Cortex of kidney (tissue), 1 donor: ENCODE measurements around the gene MUC20.

ENCODE experiments used
- DNase-seq: peaks from one replicate; lab custom pipeline; 2025; lab: John Stamatoyannopoulos, UW

Gene MUC20

DNA sequence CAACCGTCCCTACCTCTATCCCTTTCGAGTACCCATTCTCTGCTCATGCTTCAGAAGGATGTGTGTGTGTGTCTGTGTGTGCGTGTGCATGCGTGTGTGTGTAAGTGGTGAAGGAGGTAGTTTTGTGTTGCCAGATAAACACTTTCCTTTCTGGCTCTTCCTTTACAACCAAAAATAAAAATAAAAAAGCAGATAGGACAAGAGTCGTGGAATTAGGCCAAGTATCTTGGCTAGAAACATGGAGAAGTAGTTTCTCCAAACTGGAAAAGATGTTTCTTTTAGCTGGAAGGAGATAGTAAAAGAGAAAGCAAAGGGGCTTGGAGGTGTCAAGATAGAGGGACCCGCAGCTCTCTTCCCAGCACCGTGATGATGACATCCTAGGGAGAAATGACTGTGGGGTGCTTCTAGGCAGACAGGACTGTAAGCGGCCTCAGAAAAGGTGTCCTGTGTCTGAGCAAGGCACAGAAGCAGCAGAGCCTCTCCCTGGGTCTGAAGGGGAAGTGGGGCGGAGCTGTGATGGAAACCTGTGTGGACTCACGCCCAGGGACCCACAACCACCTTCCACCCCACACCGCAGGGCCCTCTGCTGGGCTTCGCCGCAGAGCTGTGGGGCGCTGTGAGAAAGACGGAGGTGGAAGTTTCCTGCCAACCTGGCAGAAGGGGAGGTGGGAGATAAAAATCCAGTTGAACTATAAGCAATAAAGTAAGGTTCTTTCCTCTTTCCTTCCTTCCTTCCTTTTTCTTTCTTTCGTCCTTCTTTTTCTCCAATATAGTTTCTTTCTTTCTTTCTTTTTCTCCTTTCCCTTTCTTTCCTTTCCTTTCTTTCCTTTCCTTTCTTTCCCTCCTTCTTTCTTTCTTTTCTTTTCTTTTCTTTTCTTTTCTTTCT lies 35.3 kb downstream of the MUC20 start:
- no peak for DNase-seq

DNA sequence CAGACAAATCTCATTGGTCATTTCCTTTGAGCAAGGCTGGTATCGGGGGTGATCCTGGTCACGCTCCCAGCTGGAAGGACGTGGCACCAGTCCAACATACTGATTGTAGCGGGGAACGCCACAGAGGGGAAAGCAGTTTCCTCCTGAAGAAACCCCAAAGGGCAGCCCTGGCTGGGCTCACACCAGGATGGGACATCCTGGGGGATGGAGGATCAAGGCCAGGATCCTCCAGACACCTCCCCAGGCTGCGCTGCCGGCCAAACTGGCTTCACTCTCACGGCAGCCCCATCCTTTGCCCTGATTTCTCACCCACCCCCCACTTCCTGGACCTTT lies 36.6 kb downstream of the MUC20 start:
- DNase-seq, result no peak

DNA sequence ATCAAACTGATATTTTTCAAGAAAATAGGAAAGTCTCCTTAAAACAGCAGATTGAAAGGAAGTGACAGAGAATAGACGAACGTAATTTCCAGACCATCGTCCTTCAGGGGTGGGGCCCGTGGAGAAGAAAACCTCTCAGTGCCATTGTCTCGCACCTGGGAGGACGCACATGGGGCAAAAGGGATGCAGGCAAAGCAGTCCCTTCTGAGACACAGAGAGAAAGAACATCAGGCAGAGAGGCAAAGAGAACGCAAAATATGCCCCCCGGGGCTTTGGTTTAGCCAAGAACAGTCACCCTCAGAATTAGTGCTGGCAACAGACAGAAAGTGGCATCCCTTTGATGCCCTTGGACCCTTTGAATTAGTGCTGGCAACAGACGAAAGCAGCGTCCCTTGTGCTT lies 37.0 kb downstream of the MUC20 start:
- no peak for DNase-seq

DNA sequence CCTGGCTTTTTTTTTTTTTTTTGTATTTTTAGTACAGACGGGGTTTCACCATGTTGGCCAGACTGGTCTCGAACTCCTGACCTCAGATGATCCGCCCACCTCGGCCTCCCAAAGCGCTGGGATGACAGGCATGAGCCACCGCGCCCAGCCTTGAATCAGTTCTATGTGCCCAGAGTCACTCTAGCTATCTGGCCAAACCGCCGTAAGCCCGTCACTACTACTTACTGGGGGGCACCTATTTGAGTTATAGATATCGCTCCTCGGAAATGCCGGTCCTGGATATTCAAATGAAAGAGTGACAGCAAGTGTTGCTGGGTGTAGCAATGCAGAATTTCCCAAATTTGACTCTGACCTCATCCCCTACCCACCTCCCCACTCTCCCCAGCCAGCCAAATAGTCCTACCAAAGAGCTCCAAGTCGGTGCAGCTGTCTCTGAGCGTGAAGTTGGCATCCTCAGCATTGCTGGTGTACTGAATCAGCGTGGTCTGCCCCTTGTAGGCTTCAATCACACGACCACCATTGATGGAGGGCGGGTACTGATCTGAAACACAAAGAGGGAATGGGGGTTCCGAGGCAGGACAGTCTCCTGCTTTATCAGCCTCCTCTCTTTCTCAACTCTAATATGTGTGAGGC lies 38.1 kb downstream of the MUC20 start:
- DNase-seq, result no peak

DNA sequence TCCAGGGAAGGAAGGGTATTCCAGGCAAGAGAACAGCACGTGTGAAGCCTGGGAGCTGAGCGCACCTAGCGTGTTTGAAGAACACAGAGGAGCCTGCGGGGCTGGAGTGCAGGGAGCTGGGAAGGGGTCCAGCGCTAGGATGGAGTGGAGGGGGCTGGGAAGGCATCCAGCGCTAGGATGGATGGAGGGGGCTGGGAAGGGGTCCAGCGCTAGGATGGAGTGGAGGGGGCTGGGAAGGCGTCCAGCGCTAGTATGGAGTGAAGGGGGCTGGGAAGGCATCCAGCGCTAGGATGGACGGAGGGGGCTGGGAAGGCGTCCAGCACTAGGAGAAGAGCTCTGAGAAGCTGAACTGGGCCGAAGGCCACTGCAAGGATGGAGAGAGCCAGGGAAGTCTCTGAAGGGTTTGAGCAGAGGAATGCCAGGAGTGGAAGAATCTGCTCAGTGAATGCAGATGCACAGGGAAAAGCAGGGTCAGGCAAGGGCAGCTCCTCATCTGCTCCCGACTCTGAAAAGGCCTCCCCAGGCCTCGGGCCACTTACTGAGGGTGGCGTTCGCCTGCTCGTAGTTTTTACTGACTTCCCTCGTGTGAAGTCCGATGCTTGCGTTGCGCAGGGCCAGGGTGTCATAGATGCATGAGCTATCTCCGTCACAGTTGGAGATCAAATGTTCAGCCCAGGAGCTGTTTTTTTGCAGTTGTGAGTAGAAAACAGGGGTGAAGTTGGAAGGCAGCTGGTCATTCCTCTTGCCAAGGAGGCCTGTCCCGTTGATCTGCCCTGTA lies 39.8 kb downstream of the MUC20 start:
- DNase-seq, result no peak

DNA sequence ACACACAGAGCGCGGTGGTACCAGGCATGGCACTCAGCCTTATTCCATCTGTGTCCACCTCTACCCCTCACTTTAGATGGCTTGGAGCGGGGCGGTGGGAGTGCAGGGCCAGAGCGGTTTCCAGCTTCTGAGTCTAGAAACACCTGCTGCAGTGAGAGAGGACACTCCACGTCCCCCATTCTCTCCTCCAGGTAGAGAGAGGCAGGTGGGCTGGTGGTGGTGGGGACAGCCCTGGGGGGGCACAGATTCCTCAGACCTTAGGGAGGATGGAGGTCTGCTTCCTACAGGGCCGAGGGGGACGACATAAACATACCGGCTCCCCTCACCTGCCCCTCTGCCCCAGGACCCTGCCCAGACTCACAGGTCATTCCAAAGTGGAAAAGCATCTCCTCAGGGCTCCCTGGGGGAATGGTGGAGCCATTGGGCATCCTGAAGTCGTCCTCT lies 40.4 kb downstream of the MUC20 start:
- no peak for DNase-seq

DNA sequence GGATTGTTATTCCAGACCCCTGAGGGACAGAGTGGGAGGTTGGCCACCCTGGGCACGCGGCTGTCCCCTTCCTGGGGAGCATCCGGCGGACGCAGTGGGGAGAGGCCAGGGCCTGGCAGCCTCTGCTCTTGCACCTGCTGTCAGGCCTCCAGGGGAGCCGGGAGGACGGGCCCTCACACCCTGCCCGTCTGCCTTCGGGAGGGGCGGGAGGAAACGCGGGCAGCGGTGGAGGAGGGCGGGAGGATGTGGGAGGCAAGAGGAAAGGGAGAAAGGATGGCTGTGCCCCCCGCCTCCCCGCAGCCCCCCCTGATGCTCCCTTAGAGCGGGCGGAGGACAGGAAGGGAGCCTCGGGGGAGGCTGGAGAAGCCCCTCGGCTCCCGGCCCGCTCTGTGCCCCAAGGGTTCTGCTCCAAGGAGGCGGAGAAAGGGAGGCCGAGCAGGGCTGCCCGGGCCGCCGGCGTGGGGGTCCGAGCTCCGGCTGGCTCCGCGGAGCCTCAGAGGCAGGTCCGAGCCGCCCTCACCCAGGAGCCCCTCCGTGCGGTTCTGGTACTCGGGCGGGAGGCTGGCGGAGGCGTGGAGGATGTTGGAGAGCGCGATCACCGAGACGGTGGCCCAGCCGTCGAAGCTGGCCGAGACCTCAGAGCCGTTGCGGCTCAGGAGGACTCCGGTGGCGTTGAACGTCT lies 40.9 kb downstream of the MUC20 start:
- DNase-seq, result no peak

DNA sequence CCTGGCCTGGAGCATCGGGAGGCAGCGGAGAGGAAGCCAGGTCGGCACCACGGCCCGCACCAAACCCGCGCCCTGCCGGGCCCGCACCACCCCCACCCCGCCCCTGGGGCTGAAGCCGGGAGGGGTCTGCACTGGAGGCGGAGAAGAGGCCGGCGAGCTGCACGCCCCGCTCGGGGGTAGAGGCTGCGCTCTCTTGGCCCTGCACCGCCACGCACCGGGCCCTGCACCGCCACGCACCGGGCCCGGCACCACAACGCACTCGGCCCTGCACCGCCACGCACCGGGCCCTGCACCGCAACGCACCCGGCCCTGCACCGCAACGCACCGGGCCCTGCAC lies 41.4 kb downstream of the MUC20 start:
- no peak for DNase-seq

DNA sequence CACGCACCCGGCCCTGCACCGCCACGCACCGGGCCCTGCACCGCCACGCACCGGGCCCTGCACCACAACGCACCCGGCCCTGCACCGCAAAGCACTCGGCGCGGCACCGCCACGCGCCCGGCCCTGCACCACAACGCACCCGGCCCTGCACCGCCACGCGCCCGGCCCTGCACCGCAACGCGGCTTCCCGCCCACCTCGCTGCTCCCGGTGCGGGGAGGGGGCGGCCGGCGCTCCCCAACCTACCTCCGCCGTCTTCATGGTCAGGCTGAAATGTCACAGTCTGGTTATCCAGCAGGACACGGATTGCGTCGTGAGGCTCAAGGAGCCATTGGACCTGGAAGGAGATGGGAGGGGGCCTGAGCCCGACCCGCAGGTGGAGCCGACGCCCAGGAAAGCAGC lies 41.8 kb downstream of the MUC20 start:
- DNase-seq, result no peak

DNA sequence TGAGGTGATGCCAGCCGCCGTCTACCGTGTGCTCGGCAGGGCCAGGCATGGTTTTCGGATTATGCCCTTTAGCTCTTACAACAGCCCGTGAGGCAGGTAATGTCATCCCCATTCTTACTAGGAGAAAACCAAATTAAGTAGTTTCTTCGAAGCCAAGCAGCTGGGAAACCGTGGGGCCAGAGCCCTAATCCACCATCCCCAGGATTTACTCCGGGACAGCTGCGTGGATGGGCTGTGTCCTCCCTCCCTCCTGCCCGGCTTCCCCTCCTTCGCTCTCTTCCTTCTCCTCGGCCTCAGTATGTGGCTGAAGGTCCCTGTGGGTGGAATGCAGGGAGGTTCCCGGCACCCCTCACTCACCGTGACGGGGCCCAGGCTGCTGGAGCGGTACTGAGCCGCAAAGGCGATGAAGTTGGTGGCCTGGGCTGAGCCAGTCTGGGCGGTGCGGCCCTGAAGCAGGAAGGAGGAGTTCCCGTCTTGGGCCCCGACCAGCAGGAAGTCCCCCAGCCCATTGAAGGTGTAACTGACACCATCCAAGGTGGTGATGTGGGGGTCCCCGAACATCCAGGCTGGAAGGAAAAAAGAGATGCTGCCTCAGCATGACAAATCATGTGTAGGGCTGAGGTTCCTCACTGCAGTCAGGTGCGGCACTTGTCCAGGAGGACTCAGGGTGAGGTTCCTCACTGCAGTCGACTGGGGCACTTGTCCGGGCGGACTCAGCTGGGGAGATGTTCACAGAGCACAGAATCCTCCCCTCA lies 42.5 kb downstream of the MUC20 start:
- DNase-seq, result no peak

DNA sequence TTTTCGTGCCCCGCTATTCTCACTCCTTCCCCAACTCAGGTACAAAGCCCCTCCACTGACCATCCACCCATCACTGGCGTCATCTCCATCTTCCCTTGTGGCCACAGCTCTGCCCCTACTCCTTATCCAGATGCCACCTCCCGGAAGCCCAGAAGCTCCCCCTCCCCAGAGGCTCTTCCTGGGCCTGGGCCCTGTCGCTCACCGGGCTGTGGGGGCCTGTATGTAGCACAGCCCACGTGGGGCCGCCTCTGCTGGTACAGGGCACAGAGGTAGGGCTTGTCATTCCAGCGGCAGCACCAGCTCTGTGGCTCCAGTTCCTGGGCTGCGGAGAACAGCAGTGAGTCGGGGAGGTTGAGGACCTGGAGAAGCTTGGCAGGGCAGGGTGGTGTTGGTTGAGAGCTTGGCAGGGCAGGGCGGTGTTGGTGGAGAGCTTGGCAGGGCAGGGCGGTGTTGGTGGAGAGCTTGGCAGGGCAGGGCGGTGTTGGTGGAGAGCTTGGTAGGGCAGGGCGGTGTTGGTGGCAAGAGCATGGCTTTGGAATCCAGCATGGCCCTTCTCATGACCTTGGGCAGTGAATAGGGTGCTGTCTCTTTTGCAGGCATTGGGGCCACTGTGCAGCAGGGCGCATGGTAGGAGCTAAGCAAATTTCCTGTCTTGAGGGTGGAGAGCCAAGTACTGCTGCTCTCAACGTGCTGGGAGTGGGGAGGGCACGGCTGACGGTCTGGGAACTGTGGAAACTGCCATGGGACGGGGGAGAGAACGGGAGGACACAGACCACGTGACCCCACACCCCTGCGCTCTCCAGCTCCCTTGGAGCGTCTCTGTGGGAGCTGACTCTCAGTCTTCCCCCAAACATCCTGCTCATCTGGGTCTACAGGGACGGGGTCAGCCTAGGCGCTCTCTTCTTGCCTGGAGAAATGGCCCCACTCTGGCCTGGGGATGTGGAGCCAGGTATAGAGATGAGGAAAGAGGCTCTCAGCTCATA lies 43.4 kb downstream of the MUC20 start:
- DNase-seq, result no peak

DNA sequence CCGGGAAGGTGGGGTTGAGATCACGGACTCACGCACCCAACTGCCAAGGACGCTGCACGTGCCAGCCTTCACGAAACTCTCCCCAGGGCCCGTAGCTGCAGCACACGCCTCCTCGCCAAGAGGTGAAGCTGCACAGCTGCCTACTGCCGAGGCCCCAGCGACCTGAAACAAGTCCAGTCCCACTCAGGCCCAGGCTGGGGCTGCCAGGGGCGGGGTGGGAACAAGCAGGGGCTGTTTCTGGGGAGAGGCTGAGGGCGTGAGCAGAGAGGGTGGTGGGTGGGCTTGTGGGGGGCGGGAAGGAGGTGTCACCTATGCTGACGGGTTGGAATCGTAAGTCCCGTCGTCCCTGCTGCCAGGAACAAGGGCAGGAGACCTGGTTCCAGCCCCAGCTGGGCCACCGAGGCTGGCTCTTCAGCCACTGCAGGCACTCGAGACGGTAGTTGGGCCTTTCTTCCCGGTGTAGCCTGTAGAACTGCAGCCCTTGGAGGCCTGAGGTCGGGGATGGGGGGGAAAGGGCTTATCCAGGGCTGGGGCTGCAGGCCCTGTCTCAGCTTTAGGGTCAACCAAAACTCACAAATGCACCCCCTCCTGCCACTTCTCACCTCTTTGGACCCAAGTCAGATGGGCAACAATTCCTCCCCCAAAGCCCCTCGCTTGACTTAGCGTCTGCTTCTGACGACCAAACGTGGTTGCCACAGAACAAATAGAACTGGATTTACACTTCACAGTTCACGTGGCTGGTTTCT lies 44.4 kb downstream of the MUC20 start:
- DNase-seq, result no peak

DNA sequence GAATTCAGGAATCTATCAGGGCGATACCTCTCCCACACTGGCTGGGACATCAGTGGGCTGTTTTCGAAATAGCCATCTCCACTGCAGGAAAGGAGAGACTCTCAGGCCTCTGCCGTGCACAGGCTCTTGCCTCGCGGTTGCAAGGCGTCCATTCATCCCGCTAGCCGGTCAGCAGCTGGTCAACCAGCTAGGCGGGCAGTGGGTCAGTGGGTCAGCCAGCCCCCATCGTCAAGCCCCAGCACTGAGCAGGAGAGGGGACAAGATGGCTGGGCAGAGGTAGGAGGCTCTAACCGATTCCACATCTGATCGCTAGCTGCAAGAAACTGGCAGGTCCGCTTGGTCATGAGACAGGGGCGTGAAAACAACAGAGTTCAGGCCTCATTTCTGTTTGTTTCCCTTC lies 45.9 kb downstream of the MUC20 start:
- no peak for DNase-seq

DNA sequence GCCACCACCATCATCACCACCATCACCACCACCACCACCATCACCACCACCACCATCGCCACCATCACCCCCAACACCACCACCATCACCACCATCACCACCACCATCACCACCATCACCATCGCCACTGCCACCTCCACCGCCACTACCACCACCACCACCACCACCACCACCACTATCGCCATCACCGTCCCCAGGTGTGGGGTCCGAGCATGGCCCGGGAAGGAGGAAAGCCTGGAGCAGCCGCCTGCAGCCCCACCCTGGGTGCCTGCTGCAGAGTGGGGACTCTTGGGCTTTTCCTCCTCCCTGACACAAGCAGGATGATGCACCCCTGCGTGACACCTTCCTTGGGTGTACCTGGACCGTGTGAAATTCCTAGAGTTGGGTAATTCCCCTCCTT lies 47.0 kb downstream of the MUC20 start:
- DNase-seq, result no peak

DNA sequence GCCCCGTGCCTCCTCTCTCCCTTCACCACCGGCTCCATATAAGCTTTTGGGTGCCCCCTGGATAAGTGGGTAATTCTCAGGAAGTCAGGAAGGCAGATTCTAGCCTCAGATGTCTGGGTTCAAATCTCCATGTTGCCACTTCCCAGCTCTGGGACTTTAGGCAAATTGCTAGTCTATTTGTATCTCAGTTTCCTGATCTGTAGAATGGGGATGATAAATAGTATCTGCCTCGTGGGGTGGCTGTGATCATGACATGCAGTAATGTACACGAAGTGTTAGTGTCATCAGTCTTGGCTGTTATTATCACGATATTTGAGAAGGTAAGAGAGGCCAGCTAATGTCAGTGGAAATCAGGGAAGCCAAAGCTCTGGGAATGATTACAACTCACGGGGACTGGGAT lies 47.6 kb downstream of the MUC20 start:
- DNase-seq, result no peak

DNA sequence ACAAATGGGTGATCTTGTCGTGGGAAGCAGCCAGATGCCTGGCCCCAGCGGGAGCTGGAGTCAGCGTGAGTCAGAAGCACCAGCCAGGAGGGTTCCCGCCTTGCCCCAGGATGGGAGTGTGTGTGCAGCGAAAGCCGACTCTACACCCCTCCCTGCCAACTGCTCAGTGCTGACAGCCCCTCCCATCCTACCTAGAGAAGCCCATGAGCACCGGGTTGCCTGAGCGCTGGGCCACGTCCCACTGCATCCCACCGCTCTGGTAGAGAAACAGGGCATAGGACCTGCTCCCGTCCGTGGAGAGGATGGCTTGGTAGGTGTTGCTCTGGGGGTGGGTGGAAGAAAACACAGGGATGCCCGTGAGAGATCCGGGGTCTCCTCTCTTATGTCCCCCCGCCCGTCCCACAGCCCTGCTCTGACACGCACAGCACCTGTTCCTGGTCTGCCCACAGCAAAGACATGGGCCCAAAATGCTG lies 48.1 kb downstream of the MUC20 start:
- no peak for DNase-seq

DNA sequence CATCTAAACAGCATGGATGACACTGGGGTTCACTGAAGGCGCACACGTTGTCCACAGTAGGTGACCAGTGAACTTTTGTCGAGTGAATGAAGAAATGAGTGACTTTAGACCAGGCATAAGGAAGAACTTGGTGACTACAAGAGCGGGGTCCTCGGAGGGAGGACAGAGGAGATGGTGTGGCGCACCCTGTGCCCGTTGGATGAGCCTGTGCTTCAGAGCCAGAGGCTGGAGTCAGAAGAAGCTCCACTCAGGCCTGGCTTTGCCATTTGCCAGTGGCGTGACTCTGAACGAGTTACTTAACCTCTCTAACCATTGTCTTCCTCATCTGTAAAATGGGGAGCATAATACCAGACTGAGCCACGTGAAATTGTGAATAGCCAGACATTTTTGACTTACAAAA lies 48.8 kb downstream of the MUC20 start:
- DNase-seq, result no peak

DNA sequence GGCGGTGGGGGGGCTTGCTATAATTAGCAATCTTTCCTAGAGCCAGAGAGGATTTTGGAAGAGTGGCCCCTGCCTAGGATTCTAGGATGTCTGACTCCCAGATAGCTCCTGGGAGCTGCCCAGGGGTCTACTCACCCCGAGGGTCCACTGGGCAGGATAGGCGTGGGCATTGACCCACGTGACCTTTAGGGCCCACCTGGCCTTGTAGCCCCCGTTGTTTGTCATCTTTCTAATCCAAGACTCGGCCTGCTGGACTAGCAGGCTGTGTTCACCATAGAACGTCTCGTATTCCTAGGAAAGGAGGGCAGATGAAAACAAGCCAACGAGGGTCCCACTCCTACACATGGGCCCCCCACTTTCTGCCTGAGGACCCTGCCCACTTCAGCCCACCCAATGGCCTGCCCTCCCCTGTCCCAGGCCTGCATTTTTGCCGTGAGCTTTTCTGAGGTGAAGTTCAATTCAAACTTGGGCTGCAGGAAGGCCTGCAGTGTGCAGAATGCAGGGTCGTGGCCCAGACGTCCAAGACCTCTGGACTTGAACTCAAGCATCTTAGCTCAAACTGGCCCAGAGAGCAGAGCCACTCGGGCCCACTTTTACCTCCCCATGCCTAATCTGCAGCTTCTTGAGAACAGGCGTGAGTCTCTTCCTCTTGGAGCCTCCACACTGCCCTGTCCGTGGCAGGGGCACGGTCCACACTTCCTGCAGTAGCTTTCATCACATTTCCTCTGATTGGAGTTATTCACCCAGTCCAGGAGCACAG lies 49.5 kb downstream of the MUC20 start:
- DNase-seq, result no peak
